HTERT RPE-1 (cell line): ENCODE results near the gene PYGL.
"Not testable (repeated sequence)": the region's sequence is repeated elsewhere in the genome, so short reads cannot be mapped to it uniquely, and the experiment has no call there.

Source experiments
- in situ Hi-C: fragments of 300-500 bp; cut with MboI; formaldehyde crosslinking; loops from 4 replicates; pipeline ENCODE4 v1.14.3; 2020; ENCODE audit warnings: low sequenced_read_pairs

PYGL gene

DNA sequence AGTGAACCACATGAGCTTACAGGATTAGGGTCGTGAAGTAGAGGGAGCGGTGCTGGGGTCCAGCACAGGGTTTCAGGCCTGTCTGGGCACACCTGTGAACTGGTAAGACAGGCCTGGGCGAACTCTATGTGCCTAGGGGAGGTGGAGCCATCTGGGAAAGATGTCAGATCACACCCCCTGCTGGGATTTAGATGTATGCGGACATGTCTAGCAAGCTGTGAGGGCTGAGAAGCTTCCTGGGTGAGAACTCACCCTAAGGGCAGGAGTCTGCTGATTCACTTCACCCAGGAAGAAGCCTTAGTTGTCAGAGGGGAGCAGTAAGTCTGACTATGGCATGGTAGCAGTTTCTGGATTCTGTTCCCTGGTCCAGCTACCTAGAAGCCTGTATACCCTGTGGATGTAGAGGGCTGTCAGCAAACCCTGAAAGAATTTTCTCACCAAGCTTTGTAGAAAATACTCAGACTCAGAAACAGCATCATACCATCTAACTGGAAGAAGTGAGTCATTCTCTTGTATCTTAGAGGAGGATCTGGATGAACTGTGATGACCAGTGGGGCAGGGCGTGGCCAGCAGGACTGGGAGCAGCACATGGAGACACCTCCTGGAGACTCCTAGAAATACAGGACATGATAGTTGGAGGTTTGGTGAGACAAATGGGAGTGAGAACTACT, 11.2 kb upstream of the PYGL start:
- in situ Hi-C loops: no loop called here

DNA sequence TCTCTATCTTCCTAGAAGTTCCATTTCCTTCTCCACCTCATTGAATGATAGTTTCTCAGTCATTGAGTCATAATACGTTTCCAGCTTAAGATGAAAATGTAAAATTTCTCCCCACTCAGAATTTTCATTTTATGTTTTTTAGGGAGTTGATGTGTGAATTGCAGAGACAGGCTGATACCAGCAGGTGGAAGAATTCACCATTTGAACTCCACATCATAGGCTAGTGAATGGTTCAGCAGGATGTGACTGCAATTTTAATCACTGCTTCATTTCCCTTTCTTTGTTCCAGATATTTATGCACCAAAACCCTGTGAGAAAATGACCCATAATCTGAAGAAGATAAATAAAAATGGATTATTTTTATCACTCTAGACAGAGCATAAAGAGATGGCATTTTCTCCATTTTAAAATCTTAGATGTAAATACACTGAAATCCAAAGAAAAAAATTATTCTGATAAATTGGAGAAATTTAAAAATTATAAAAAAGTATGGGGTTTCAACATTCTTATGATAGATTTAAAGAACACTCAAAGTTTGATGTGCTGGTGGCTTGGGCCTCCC, 10.6 kb upstream of the PYGL start:
- in situ Hi-C loops: no loop called here

DNA sequence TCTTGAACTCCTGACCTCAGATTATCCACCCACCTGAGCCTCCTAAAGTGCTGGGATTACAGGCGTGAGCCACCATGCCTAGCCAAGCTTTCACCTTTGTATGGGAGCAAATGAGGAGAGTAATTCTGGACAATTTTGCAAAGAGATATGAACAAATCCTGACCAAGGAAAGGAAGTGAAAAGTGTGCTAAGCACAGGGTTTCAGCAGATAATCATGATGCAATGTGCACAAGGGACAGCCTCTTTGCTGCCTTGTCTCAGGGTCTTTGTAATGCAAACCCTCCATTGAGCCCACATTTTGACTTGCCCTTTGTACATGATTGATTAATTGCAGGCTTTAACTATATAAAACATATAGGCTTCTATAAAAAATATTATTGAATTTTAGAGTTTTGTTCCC, 9.2 kb upstream of the PYGL start:
- in situ Hi-C loops: no loop called here

DNA sequence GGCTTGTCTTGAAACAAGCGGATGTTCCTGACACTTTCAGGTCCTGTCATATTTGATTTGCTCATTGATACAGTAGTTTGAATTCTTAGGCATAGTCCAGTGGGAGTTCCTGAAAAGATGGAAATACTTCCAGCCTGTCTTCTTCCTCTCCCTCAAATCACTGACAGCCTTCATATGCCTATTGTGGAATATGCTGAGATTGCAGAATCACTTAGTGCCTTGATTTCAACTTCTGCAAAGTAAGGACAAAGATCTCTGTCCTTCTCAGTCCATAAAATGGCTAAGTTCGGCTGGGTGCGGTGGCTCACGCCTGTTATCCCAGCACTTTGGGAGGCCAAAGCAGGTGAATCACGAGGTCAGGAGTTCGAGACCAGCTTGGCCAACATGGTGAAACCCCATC, 6.7 kb upstream of the PYGL start:
- in situ Hi-C loops: no loop called here

DNA sequence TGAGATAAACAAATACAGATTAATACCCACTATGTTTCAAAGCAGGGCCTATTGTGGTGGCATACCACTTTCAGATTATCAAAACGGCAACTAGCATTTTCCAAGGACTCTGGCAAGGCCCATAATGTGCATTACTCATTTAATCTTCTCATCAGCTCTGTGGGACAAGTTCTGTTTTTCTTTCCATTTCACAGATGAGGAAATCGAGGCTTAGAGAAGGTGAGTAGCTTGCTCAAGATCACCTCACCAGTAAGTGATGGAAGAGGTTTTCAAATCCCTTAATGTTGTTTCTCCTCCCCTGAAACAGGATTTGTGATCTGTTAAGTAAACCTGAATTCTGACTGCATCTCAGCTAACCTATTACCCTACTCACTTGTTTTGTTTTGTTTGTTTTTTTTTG, 3.9 kb upstream of the PYGL start:
- in situ Hi-C loops: no loop called here

DNA sequence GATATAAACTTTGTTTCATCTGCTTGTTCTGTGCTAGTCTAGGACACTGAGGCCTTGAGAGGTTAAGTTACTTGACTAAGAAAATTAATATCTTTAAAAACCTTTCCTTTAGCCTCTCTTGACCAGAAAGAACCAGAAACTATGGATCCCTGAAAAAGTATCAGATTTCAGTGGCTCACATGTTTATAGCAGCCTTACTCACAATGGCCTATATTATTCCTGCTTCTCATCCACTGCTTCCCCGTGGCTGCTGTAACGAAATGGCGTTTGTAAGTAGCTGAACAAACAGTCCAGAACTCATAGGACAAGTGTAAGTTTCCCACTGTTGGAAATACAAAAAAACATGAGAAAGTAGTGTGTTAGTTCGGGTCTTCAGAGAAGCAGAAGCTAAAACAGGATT, 3.2 kb upstream of the PYGL start:
- in situ Hi-C loops: no loop called here

DNA sequence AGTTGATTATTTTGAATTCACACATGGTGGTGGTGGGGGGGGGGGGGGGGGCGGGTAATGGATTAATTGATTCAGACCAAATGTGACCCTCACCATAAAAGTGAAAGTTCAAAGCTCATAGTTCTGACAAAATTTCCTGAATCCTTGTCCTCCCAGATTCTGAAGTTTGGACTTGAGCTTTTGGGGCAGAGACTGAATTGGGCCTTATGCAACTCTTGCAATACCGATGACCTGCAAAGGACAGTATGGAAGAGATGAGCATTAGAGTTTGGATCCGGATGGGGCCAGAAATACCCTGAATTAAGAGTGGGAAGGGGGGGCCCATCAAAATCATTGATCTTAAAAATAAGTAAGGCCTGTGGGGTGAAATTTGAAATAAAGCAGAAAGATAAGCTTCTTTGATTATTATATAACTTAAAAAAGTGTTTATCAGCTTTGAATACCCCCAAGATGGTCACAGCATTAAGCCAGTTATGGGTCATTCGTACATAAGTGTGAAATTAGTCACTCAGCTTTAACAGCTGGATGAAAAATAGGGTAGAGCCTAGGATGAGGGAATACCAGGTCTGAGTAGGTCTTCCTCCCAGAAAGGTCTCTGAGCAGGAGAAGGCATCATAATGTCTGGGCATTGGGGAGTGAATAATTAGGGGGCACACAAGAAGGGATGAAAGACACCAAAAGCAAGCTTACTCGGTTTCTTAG, 2.1 kb upstream of the PYGL start:
- in situ Hi-C loops: no loop called here

DNA sequence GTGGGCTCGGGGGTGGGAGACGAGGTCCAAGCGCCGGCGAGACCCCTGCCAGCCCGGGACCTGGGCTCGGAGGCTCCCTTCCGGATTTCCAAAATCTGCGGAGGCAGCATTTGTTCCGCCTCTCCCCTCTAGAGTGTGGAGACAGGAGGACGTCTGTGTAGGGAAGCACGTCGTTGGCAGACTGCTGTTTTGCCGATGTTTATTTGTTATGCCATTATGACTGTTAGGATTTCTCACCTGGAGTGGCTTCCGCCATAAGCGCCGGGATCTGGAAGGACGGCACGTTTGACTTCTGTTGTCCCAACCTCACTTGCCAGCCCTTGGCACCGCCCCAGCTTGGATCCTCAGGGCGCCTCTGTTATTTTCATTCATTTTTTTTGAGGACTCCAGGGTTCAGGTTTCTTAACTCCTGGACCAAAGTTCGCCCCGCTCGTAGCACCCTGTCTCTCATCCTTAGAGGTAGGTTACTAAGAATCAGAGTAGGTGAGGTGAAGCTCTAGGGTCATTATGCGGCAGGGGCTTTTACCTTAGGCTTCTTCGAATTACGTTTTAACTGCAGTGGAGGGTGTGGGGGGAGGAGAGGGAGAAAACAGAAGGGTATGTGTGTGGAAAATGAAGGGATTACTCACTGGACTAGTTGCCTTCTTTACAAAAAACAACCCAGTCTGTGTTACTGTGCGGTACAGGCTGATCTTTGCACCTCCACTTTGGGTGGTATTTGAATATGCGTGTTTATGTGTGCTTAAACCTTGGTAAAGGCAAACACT, 547 bp upstream of the PYGL start:
- in situ Hi-C loops: no loop called here

DNA sequence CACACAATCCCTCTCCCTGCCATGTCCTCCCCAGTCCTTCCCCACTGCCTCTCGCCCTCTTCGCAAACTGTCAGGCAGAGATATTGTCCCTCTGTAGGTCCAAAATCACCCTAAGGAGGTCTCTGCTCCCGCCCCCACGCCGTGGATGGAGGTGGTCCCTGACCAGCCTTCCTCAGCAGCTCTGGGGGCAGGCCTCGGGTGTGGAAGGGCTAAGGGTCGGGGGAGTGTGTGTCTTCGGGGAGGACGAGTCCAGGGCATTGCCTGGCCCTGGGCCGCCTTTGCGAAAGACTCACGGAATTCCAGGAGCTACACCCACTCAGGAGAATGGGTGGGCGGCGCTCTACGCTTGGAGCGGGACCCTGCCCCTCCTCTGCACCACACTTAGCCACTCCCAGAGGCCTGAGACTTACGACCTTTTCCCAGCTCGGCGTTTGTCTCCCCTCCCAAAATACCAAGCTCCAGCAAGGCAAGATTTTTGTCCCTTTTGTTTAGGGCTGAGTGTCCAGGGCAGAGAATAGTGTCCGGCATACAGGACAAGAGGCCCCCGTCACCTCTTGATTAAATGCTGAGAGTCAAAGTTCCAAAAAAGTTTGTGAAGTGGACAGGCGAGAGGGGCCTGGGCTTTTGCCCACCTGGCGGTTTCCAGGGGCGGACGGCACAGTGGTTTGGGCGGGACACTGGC, 881 bp downstream of the PYGL start:
- in situ Hi-C loops: no loop called here

DNA sequence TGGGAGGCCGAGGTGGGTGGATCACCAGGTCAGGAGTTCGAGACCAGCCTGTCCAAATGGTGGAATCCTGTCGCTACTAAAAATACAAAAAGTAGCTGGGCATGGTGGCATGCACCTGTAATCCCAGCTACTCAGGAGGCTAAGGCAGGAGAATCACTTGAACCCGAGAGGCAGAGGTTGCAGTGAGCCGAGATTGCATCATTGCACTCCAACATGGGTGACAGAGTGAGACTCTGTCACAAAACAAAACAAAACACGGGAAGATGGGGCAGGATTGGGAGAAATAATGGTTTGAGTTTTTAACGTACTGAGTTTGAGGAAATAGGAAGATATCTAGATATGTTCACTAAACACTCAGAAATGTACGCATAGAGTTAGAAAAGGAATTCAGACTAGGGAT, 2.6 kb downstream of the PYGL start:
- in situ Hi-C loops: not testable (repeated sequence)

DNA sequence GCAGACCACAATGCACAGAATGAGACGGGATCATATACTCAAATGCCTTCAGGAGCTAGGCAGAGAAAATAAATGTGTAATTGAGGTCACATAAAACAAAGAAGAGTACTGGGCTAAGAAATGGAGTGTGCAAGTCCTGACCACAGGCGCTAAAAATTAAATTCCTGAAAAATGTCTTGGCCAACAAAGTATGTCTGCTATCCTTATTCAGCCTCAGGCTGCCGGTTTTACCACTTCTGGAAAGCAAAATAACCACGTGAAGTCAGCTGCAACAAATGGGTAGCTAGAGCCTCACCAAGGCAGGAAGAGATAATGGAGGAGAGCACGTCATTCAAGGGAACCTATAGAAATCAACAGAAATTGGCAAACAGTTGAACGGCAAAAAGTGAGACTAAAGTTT, 3.1 kb downstream of the PYGL start:
- in situ Hi-C loops: no loop called here

DNA sequence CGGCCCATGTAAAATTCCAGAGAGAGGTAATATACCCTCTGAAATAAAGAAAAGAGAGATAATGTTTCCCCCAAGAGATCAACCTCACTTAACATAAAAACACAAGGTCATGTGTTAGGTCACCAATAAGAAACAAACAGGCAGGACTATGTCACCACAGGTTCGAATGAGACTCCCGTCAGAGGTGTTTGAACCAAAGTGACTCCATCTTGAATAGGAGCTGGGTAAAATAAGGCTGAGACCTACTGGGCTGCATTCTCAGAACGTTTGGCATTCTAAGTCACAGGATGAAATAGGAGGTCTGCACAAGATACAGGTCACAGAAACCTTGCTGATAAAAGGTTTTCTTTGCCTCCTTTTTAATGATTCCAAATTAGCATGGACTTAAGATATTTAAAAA, 6.5 kb downstream of the PYGL start:
- in situ Hi-C loops: no loop called here

DNA sequence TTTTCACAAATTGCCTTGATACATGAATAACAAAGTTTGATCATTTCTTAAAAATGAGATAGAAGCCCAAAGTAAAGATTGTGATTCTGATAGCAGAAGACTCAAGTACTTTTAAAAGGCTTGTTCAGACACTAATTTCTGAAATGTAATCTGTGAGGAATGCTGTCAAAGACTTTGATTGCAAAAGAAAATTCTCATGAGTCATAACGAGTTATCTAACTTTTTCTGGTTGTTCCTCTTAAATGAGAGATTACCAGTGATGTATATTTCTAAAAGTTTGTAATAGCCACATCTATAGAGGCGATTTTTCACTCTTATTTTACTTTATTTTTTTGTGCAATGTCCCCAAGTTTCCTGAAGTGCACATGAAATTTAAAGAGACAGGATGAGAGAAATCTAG, 7.0 kb downstream of the PYGL start:
- in situ Hi-C loops: no loop called here

DNA sequence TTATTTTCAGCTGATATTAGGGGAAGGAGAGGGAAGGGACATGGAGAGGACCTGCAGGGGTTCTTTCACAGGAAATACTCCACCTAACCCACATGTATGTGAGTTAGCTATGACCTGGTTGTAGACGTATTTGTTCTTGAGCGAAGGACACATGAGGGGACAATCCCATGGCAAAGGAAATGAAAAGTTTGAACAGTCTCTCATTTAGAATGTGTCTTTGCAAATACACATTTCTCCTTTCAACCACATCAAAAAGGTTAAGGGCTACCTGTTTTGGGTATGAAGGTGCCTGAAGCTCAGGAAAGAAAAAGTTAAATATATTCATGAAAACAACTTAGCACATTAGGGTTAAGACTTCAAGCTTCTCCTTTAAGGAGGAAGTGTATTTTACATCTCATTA, 7.4 kb downstream of the PYGL start:
- in situ Hi-C loops: no loop called here

DNA sequence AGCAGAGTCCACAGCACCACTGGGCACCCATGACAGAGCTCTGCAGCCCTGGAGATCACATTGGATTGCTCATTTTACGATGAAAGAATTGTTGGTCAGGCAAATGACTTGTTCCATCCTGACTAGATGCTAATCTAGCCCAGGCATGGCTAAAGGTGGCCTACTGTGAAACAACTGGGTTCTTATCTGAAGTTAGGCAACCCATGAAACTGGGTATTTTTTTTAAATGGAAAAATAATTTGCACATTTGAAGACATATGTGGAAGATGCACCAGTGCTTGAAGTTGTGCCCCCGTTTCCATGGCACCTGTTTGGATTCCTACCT, 8.3 kb downstream of the PYGL start:
- in situ Hi-C loops: no loop called here

DNA sequence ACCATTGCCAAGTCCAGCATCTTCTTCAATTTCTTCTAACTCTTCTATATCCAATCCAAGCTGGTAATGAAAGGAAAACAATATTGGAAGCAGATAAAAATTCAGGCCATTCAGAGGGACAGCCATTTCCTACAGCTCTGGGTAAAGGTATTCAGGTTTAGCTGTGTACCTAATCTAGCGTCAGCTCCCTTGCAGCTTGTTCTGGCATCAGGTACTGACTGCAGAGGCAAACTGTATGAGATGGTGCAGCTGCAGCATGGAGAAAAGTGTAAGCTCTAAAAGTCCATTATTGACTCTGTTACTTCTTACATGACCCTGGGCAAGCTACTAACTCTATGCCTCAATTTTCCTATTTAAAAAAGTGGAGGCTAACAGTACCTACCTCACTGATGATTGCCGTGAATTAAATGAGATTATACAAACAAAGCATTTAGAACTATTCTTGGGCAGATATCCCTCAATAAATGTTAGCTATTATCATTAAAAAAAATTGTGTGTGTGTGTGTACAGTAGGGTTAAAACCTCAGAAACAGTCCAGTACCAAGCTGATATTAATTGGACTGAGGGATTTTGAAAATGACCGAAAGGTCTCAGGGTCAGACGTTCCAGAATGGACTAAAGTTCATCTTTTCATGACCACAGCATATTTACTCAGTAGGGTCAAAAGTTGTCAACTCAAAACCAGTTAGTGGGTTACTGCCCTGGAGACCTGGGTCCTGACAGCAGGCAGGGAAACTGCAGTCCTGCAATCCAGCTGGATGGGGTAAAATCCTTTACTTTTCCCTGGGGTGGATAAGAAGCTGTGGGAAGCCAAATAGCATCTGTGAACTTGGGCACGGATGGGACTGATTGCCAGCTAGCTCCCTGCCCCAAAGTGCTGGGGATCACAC, 8.9 kb downstream of the PYGL start:
- in situ Hi-C loops: no loop called here

DNA sequence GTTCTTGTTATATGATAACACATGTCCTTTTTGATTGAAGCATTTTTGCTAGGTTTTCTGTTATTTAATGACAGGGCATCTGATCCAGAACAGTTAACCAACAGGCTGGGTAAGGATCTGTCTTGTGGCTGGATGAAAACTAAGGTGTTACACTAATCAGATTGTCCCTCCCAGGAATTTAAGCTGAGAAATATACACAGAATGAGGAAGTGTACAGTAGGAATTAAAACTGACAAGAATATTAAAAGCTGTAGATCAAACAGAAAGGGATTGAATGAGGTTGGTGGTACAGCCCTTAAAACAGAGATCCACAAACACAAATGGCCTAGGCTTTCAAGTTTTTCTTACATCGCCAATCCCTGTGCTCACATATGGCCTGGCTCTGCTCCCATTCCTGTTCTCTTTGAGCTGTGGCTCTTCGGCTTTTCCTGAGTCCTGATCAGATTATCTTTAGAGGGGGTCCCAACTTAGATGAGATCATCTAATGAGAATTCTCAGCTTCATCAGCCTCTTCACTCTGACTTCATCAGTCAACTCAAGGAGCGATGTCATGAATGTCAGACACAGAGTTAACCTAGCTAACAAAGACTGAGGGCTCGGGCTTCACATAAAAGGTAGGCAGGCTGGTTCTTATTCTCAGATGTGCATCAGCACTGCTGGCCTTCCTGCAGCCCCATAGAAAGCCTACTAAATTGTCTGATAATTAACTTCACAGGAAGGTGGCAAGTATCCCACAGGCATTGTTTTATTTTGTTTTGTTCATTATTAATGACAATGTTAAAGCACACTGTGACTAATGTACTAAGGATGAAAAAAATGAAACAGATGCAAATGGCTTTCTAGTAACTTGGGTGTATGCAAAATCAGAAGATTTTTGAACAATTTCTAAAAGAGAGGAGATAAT, 11.4 kb downstream of the PYGL start:
- in situ Hi-C loops: no loop called here

DNA sequence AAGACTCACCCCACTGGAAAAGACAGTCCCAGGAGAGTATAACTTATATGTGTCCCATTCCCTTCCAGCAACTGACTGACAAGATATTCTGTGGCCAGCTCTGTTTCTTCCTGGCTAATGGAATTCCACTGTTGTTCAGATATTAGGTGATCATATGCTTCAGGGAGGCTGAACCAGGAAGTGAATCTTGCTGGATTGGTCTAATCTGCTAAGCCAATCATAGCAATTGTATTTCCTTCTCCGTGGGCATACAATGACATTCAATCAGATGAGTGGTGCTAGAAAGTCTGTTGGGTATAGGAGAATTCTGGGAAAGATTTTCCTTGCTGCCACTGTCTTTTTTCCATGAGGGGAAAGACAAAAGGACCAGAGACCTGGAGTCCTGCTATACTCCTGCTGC, 12.1 kb downstream of the PYGL start:
- in situ Hi-C loops: no loop called here

DNA sequence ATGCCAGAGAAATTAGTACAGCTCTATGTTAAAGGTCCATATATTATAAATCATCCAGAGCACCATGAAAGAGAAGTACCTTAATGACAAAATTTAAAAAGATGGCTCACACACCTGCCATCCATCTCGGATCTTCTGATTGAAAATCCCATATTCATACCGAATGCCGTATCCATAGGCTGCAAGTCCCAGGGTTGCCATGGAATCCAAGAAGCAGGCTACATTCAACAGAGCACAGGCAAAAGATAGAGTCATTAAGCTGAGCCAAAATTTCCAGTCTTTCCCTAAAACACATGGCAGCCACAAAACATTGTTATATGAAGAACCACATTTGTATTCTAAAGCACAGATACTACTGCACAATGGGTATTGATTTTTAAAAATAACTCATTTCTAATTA, 12.7 kb downstream of the PYGL start:
- in situ Hi-C loops: no loop called here
